CD4-positive, alpha-beta T cell treated with Interferon alpha-2 for 1 hour (primary cell): ENCODE results near the gene GFRA1.

Experiments
- DNase-seq, 2 donors: peaks; one replicate each; pipeline ENCODE4 v3.0.0-alpha.2; 2020 to 2022

GFRA1 gene, protein sequence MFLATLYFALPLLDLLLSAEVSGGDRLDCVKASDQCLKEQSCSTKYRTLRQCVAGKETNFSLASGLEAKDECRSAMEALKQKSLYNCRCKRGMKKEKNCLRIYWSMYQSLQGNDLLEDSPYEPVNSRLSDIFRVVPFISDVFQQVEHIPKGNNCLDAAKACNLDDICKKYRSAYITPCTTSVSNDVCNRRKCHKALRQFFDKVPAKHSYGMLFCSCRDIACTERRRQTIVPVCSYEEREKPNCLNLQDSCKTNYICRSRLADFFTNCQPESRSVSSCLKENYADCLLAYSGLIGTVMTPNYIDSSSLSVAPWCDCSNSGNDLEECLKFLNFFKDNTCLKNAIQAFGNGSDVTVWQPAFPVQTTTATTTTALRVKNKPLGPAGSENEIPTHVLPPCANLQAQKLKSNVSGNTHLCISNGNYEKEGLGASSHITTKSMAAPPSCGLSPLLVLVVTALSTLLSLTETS

DNA sequence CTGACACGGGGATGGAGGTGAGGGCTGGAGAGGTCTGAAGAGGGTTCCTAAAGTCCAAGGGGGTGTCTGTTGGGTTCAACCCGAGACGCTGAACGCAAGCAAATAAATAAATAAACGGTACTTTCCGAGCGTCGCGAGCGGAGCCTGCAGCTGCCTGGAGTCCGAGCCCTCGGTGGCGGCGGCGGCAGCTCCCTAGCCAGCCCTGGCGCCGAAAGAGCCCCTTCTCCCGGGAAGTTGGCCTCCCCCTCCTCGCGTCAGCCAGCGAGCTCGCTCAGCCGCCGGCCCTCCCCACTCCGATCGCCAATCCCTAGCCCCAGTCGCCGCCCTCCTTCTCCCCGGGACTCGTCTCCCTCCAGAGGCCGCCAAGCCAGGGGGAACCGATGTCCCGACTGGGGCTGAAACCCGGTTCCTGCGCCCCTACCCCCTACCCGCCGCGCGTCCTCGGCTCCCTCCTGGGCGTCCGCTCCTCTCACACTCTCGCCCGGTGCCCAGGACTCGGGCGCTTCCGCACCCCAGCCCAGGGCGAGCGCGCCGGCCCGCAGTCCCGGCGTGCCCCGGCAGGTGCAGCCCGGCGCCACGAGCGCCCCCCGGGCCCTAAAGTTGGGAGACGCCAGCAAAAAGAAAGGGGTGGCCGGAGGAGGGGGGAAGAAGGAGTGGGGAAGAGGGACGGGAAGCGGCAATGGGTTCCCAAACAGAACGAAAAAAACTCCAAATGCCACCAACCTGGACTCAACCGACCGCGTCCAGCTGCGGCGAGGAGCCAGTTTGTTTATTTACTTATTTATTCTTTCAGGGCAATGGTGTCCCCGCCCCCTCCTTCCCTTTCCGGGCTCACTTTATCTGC lies at the start of gene GFRA1:
Gene GFRA1, minus strand, starts transcription at position 767 of the 844 bp plus-strand sequence. CDS start 1,177 bp downstream, outside the sequence.
- no peak for DNase-seq

DNA sequence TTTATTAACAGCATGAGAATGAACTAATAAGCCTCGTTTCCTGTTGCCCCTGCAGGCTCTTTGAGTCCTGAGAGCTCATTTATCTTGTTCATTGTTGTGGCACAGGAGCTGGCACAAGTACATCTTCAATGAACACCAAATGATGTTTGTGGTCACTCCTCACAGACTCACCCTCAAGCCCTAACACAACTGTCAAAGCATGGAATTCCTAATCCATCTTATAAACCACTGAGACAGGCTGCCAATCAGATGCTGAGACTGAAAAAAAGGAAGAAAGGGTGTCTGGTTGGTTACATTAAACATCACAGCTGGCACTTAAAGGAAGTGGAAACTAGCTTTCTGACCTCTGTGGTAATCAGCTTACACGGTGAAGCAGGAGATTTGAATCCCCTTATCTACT lies 43.5 kb upstream of the GFRA1 start:
- DNase-seq, result no peak

DNA sequence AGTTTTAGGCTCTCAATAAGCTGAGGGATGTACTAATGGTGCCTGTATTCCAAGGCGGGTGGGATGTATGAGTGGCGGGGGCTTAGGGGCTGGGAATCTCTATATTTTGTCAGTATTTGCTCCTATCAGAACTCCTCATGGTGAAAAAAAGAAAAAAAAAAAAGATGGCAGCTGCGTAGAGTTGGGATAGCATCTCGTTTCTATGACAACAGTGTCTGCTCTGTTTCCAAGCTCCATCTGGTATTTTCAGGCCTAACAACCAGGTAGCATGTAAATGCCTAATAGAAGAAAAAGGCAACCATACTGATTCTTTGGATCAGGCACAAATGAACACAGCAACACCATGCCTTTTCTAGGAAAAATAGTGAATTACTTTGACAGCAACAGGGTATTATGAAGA lies 39.5 kb upstream of the GFRA1 start:
- no peak for DNase-seq

DNA sequence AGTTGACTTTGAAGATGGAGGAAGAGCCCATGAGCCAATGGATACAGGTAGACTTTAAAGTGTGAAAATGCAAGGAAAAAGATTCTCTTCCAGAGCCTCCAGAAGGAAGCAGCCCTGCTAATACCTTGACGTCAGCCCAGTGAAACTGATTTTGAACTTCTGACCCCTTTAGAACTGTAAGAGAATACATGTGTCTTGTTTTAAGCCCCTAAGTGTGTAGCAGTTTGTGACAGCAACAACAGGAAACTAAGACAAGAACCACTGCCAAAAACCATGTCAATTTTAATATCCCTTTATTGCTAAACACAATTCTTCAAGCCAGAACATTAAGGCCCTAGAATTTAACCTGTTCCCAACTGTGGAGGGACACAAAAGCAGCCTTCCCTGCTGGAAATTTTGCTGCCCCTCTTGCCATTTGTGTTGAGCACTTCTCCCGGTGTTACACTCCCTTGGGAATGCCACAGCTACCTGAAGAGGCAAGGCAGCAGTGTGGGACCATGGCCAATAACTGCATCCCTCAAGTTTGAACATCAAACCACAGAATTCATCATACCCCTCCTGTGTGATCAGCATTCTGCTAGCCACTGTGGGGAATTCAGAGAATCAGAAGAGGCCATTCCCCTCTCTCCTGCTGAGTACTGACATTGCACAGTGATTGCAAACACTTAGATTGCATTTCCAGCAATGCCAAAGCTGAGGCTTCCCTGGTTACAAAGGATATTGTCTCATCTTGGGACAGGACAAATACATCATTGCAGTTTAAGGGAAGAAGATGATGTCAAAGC lies 38.9 kb upstream of the GFRA1 start:
- DNase-seq, result no peak

DNA sequence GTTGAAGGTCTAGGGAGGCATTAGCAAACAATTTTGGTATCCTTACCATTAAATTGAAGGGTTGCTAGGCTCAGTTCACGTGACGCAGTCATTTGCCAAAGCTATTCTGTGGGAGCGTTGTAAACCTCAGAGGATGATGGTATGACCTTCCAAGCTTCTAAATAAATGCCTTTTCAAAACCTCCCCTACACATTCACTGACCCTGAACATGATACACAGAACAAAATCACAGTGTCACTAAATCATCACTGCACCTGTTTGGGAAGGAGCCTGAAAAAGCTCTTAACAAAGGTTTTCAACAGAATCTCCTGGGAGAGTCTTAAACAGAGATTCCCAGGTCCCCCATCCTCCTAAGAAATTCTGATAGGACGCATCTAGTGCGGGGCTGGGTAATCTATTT lies 38.0 kb upstream of the GFRA1 start:
- no peak for DNase-seq

DNA sequence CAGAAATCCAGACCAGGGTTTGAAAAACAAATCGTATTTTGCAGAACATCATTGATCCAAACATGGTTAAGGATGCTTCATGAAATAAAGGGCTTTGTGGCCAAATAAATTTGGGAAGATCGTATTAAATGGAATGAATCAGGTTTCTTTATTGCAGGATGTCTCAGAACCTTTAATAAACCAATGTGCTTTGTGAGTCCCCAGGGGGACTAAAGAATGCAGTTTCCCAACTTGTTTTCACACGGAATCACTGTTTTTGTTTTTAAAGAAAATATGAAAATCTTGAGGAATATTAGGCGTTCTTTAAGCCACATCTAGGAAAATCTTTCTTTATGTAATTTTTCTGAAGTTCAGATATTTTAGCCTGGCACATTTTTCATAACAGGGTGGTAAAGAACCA lies 34.4 kb upstream of the GFRA1 start:
- DNase-seq, result no peak

DNA sequence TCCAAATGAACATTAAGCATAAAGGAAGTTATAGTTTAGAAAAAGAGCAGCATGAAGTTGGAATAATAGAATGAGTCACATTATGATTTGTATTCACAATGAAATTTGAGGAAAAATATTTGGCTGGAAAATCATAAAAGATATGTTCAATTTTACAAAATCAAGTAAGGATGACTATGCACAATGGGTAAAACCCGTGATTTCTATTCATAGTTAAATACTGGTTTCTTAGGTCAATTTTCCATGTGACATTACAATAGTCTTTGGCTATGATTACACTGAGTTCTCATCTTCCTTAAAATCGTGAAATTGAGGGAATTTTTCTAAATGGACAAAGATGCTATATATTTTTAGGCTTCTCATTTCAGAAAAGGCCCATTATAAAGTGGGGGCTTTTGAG lies 33.8 kb upstream of the GFRA1 start:
- DNase-seq, result no peak

DNA sequence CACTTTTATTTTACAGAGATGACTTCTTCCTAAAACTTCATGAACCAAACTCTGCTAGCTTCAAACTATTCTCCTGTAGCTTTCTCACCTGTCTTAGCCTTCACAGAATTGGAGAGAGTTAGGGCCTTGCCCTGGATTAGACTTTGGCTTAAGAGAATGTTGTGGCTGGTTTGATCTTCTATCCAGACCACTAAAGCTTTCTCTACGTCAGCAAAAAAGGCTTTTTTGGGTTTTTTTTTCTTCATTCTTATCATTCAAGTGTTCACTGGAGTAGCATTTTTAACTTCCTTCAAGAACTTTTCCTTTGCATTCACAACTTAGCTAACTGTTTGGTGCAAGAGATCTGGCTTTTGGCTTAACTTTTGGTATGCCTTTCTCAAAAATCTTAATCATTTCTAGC lies 31.9 kb upstream of the GFRA1 start:
- no peak for DNase-seq

DNA sequence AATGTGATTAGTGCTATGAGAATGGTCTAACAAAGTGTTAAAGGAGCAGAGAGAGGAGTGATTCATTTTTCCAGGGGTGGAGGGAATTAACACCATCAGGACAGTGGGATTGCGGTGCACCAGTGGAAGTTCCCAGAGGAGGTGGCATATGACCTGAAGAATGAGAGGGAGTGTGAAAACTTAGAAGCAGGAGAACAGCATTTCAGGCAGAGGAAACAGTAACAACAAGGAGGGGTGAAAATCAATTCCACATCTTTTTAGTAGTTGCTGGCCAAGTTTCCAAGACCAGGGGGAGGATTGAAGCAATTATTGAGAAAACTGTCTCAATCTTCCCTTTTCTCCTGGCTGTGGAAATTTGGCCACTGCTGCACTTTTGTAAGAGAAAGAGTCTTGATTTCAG lies 27.5 kb upstream of the GFRA1 start:
- no peak for DNase-seq

DNA sequence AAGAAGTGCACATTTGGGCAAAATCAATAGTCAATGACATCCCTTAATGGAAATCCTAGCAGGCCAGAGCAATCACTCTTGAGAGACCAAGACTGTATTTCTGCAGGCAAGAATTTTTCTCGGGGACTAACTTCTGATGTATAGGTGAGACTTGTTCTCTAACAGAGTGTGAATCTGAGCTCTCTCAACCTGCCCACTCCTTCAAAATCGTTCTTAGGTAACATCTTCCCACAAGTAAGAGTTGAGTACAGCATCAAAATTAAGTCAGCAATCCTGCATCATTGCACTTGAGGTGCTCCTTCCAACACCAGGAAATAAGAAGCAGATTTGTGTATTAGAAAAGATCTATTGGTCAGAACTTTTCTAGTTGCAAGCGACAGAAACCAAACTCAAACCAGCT lies 25.6 kb upstream of the GFRA1 start:
- no peak for DNase-seq

DNA sequence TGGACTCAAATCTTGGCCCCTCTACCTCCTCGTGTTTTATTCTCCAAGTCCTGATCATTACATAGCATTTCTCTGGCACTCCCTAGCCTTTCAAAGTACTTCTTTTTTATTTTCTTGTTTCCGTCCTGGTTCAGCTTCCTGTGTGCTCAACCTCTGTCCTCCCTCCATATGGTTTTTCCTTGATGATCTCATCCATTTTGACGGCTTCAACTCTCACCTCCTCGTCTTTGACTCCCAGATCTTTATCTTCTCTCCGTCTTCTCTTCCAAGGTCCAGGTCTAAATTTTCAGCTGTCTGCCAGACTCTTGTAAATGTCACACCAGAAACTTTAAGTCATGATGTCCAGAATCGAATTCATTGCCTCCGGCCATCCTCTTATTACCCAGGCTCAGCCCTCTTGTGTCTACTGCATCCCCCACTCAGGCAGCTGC lies 23.3 kb upstream of the GFRA1 start:
- no peak for DNase-seq

DNA sequence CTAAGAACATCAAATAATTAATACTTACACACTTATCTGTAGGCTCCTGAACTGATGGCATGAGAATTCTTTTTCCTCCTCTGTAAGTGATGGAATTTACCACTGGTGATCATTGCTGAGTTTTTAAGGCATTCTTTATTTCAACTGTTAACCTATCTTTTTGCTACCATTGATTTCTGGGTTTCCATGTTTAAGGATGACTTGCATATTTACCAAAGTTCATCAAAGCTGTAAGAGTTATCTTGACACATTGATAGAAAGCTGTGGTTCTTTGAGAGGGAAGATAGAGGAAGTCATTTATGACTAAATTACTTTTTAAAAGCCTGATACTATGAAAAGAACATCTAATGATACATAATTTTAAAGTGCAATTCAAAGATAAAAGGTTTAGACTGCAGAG lies 19.5 kb upstream of the GFRA1 start:
- no peak for DNase-seq

DNA sequence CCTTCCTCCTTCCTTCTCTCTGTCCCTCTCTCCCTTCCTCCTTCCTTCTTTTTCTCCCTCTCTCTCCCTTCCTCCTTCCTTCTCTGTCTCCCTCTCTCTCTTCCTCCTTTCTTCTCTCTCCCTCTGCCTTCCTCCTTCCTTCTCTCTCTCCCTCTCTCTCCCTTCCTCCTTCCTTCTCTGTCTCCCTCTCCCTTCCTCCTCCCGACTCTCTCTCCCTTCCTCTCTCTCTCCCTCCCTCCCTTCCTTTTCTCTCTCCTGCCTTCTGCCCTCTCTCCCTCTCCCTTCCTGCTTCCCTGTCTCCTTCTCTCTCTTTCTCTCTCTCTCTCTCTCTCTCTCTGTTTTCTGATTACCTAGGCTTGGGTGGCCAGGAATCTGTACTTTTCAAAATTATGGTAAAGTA lies 16.6 kb upstream of the GFRA1 start:
- DNase-seq, result no peak

DNA sequence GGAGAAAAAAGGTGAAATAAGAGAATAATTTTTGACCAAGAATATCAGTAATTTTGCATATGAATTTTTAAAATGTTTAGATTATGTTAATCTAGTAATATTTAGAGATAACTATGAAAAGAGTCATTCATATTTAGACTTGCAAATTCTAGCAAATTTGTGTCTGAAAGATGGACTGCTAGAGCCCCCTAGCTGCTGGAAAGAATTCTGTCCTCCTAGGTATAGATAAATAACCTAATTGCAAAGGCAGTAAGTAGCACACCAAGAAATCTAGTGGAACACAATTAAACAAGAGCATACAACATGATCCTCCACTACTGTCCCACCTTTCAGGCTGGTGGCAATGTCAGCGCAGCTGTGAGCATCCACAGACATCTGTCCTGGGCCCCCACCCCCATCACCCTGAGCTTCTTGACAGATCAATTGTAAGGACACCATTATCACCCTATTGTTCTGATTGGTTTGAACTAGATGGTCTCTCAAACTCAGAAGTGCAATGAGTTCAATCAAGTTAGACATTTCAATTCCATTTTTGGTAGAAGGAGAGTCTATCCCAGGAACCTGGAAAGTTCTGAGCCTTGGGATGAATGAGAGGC lies 15.0 kb upstream of the GFRA1 start:
- DNase-seq, result no peak

DNA sequence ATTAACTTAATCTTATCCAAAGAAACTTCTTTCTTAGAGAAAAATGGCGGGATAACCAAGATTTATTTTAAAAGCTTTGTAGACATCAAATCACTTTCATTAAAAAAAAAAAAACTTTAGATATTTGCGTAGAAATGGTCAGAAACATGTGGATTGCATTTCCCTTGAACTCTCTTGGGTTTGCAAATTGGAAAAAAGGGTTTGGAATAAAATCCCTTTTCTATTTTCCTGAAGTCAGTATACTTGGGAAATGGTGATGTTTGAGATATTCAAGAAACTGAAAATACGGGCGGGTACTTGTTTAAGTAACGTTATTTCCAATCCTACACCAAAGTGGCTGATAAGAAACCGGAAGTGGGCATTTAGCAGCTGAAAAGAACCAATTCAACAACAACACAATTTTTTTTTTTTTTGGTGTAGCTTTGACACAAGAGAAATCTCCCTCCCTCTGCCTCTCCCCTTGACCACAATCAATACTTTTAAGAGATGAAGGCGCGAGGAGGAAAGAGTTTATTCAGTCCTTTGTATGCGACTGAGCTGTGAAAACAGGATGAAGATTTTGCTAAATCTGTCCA lies 13.7 kb upstream of the GFRA1 start:
- DNase-seq, result no peak

DNA sequence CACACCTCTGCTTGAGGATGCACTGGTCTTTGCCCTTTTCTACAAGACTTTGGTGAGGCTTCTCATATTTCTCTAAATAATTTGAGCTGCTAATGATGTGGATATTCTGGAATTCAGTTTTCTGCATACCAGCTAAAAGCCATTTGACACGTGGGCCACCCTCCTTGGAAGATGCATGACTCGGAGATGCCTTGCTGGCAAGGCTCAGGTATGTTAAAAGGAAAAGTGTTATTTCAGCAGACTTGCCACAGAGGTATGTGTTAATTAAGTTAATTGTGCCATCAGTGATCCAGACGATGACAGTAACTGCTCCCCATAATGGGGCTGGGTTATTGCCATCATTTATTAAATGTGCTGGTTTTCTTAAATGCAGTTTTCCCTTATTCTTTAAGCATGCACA lies 8.8 kb upstream of the GFRA1 start:
- DNase-seq, result no peak

DNA sequence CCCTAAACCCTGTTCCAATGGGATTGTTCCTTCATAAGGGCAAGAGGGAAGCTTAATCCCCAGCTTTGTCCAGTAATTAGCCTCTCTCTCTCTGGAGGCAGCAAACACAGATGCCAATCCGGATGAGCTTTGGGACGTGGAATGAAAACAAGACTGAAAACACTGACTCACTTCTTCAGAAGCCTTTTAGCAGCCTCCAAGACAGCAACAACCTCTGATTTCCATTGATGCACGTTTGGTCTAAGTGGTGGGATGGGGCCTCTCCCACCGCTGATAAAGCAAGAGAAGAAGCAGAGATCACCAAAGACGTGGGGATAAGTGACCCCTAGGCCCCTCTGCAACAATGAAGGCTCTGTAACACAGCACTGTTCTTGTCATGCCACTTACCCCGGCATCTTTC lies 5.8 kb upstream of the GFRA1 start:
- DNase-seq, result no peak

DNA sequence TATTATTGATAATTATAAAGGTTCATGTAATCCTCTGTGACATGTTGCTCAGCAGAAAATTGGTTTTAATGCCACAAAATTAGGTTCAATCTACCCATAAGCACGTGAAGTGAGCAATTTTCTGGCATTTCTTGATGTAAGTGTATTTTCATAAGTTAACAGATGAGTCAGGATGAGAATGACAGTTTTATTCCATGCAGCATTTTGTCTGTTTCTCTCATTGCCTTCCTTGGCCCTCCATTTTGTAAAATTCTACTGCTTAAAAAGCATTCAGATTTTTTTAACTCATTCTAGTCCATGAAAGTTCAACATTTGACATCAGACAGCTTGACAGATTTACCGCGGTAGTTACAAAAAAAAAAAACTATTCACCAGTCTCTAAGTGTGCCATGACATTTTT lies 4.0 kb upstream of the GFRA1 start:
- no peak for DNase-seq

DNA sequence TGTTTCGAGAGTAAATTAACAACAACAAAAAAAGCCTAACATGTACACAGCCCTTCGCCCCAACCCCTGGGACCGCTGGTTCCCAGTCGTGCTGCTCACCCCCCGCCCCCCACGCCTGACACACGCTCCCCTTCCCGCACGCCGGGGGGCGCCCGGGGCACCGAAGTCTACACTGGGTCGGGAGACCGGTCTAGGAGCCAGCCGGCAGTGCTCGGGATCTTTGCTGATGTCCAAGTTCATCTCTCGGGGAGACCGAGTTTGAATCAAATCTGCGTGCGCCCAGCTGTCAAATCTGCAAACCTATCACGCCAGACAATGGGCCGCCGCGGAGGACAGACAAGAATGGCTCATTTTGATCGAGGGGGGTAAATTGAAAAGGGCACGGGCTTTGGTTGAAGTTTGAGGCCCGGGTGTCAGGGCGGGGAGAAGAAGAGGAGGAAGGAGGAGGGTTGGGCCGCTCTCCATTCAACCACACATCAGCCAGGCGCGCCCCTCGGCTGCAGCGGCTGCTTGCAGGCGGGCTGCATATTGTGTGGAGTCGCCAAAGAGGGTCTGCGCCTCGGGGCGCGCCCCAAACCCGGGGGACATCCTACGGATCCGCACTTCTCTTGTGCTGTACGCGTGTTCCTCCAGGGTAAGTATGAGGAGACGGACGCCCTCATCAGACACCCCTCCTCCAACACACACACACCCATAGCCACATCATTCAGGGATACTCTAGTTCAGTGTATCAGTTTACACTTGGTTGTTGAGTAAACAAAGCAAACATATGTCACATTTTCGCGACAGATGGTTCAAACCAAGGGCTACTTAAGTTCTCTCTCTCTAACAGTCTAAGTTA lies 1.3 kb upstream of the GFRA1 start:
- no peak for DNase-seq

DNA sequence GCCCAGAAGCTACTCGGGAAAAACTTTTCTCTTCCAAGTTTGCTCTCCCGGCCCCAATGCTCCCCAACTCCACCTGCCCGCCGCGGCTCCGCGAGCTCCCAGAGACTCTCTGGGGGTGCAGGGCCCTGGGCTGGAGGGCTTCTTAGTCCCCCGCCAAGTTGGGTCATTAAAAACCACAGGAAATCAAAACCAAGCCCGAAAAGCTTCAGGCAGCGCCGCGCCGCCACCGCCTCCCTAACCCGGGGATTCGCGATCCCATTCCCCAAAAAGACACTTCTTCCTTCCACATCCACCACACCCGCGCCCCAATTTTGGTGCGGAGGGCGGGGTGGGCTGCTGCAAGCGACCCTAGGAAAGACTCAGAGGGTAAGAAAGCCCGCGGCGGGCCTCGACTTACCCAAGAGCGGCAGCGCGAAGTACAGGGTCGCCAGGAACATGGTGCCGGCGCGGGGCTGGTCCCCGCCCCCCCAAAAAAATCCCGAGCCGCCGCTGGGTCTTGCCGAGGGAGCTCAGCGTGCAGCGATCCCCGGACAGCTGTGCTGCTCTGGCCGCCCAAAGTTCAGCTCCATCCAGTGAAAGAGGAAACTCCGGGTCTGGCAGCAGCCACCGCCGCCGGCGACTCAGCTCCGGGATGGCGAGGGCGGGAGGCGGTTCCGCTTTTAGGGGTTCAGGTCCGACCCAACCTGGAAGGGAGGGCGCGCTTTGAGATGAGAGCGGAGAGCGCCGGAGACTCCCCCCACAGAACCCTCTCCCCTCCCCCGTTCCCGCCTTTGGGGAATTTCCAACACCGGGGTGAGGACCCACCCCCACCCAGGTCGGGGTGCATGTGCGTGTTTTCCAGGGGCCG lies 1.2 kb downstream of the GFRA1 start:
- DNase-seq, result no peak
